Panc1 (cell line): ENCODE results near the gene ASPHD1. TPM values are rescaled to one million over a fixed set of nuclear protein-coding genes. Genes with fewer than 3 reads are reported as not detected.

Experiments
- ATAC-seq: fragments of 200-7000 bp; cut with Tn5 transposase; 2 replicates; pipeline ENCODE4 v1.9.1; 2020; ENCODE audit warnings: mild to moderate bottlenecking, moderate library complexity
- BruUV-seq: library from RNA; stranded (reverse); fragments of 400-500 nt; replicated peaks from 2 replicates; lab custom pipeline; 2021; lab: Mats Ljungman, UMichigan
- CTCF ChIA-PET: fragments of 300-600 bp; sonication (Branson Sonifier 250); formaldehyde crosslinking; loops from one replicate; lab custom pipeline; 2022; ENCODE audit warnings: antibody characterized with exemption; lab: Charles Lee
- POLR2A ChIA-PET: fragments of 300-600 bp; sonication (Branson Sonifier 250); formaldehyde crosslinking; loops from one replicate; lab custom pipeline; 2022; ENCODE audit warnings: antibody characterized with exemption; lab: Charles Lee
- DNase-seq: peaks from one replicate; pipeline ENCODE4 v3.0.0-alpha.2; 2010; ENCODE audit warnings: low read depth, low spot score
- H3K27ac ChIP-seq: 2 replicates; pipeline ENCODE4 v1.5.1; 2011; ENCODE audit warnings: mild to moderate bottlenecking, low read length, inconsistent platforms
- H3K27me3 ChIP-seq: fragments of 200-500 bp; sonication (Bioruptor generic); 2 replicates; pipeline ENCODE4 v1.6.0; 2014; ENCODE audit warnings: low read length, inconsistent platforms; ENCODE audit not compliant: control insufficient read depth, insufficient read depth
- H3K36me3 ChIP-seq: fragments of 200-500 bp; sonication (Bioruptor generic); 2 replicates; pipeline ENCODE4 v1.5.1; 2014; ENCODE audit warnings: inconsistent platforms, mild to moderate bottlenecking, low read length, moderate library complexity; ENCODE audit not compliant: control insufficient read depth, insufficient read depth
- H3K4me1 ChIP-seq: 2 replicates; pipeline ENCODE4 v1.5.1; 2011; ENCODE audit warnings: inconsistent platforms, mild to moderate bottlenecking, low read length, moderate library complexity; ENCODE audit not compliant: control insufficient read depth, insufficient read depth
- H3K4me3 ChIP-seq, 2 experiments: 2 replicates each; pipeline ENCODE4 v1.5.1; 2011 to 2012; ENCODE audit warnings: low read depth in 2 of 2, low read length in 2 of 2, mild to moderate bottlenecking in 2 of 2, inconsistent platforms in 1 of 2, moderate library complexity in 1 of 2
- H3K9me3 ChIP-seq: fragments of 200-500 bp; sonication (Bioruptor generic); 2 replicates; pipeline ENCODE4 v1.5.1; 2014; ENCODE audit warnings: low read depth, mild to moderate bottlenecking, inconsistent platforms, low read length, moderate library complexity; ENCODE audit not compliant: control insufficient read depth, insufficient read depth
- CTCF ChIP-seq: fragments of 450-650 bp; IDR thresholded peaks from 2 replicates; pipeline ENCODE4 v1.5.1; 2017; ENCODE audit warnings: mild to moderate bottlenecking
- POLR2AphosphoS5 ChIP-seq: IDR thresholded peaks from 2 replicates; pipeline ENCODE4 v1.6.1; 2012; ENCODE audit warnings: mild to moderate bottlenecking, low read depth, low read length, moderate library complexity
- SIN3A ChIP-seq: IDR thresholded peaks from 2 replicates; pipeline ENCODE4 v1.6.1; 2012; ENCODE audit warnings: low read depth, mild to moderate bottlenecking, low read length, moderate library complexity, borderline replicate concordance; ENCODE audit not compliant: insufficient read depth
- TCF7L2 ChIP-seq: IDR thresholded peaks from 2 replicates; pipeline ENCODE4 v1.6.1; 2011; ENCODE audit warnings: mild to moderate bottlenecking, low read depth, low read length, inconsistent platforms
- in situ Hi-C: cut with HindIII; loops from 2 replicates; pipeline ENCODE4 v1.10.0; 2016; ENCODE audit warnings: low sequenced_read_pairs, low pct_unique_long_range_greater_than_20kb
- intact Hi-C: fragments of 100-400 bp; cut with micrococcal nuclease; formaldehyde crosslinking; loops from one replicate; pipeline ENCODE4 v1.10.0; 2022; ENCODE audit not compliant: unreplicated experiment
- total RNA-seq: library from RNA; stranded (reverse); gene quantifications from one replicate; pipeline ENCODE4 v1.2.1, GENCODE V29; 2021; ENCODE audit not compliant: unreplicated experiment
- TF ChIP-seq, protein P1 (sequence below), 2 experiments: IDR thresholded peaks; 2 replicates each; pipeline ENCODE4 v1.6.1; 2011 to 2012; ENCODE audit warnings: low read depth in 2 of 2, control low read depth in 1 of 2, low read length in 1 of 2, mild to moderate bottlenecking in 1 of 2, moderate library complexity in 1 of 2; ENCODE audit not compliant: insufficient read depth in 1 of 2

Gene ASPHD1
- total RNA-seq, 1 experiment from 2014 or later = 87.0 TPM

- H3K36me3 ChIP-seq = no peaks in the 10 kb centered on the region
- in situ Hi-C loops = no loop called here
- intact Hi-C loops = no loop called here
- ATAC-seq = no peak
- no peaks in the 10 kb centered on the region for H3K27me3 ChIP-seq
- ChIA-PET POLR2A (no interaction called here), CTCF (no interaction called here)
- no peaks in the 10 kb centered on the region for H3K4me1 ChIP-seq
- no TSS peak for BruUV-seq
- TF ChIP-seq POLR2AphosphoS5 (no peak), CTCF (no peak), SIN3A (no peak), TCF7L2 (no peak)
- TF ChIP-seq, protein P1, sequence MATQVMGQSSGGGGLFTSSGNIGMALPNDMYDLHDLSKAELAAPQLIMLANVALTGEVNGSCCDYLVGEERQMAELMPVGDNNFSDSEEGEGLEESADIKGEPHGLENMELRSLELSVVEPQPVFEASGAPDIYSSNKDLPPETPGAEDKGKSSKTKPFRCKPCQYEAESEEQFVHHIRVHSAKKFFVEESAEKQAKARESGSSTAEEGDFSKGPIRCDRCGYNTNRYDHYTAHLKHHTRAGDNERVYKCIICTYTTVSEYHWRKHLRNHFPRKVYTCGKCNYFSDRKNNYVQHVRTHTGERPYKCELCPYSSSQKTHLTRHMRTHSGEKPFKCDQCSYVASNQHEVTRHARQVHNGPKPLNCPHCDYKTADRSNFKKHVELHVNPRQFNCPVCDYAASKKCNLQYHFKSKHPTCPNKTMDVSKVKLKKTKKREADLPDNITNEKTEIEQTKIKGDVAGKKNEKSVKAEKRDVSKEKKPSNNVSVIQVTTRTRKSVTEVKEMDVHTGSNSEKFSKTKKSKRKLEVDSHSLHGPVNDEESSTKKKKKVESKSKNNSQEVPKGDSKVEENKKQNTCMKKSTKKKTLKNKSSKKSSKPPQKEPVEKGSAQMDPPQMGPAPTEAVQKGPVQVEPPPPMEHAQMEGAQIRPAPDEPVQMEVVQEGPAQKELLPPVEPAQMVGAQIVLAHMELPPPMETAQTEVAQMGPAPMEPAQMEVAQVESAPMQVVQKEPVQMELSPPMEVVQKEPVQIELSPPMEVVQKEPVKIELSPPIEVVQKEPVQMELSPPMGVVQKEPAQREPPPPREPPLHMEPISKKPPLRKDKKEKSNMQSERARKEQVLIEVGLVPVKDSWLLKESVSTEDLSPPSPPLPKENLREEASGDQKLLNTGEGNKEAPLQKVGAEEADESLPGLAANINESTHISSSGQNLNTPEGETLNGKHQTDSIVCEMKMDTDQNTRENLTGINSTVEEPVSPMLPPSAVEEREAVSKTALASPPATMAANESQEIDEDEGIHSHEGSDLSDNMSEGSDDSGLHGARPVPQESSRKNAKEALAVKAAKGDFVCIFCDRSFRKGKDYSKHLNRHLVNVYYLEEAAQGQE (IDR thresholded peaks at IDR 0.05; ENCODE audit: insufficient read depth in 1 of 2, low read depth in 2 of 2, low read length in 1 of 2) = no peak
- no peak overlapping the region for H3K4me3 ChIP-seq
- no peak for DNase-seq
- H3K9me3 ChIP-seq = no peaks in the 10 kb centered on the region
- H3K27ac ChIP-seq = no peak overlapping the region
Observed at GRCh38 chr16:29905668-29906067, 5.4 kb downstream of the ASPHD1 start.

GRCh38 chr16:29906520-29907244 lies 6.4 kb downstream of the ASPHD1 start:
- TF ChIP-seq TCF7L2 (no peak), POLR2AphosphoS5 (0 out of 2 replicates have a peak, but pooled peaks have one; percentile 52)
- BruUV-seq = TSS peak; percentile 42
- peak; percentile 55 for ATAC-seq
- no peak overlapping the region for H3K27ac ChIP-seq
- no peaks in the 10 kb centered on the region for H3K36me3 ChIP-seq
- intact Hi-C loops (no loop called here), in situ Hi-C loops (no loop called here)
- CTCF ChIA-PET = no interaction called here
- H3K9me3 ChIP-seq = no peaks in the 10 kb centered on the region
- POLR2A ChIA-PET = interaction anchor here (0.6 kb wide), 1 partner anchor 19 kb away, joined by 6 read pairs; no protein-coding TSS in a partner anchor
- H3K4me3 ChIP-seq = no peak overlapping the region
- DNase-seq = no peak
- no peaks in the 10 kb centered on the region for H3K4me1 ChIP-seq
- H3K27me3 ChIP-seq = no peaks in the 10 kb centered on the region

GRCh38 chr16:29907973-29908372 lies 7.7 kb downstream of the ASPHD1 start:
- no peak for TF ChIP-seq CTCF
- Histone ChIP-seq H3K27ac (no peak overlapping the region), H3K4me3 (no peak overlapping the region), H3K27me3 (no peaks in the 10 kb centered on the region), H3K36me3 (no peaks in the 10 kb centered on the region), H3K9me3 (no peaks in the 10 kb centered on the region), H3K4me1 (no peaks in the 10 kb centered on the region)
- ChIA-PET POLR2A (interaction anchor here (0.7 to 0.8 kb wide), 2 partner anchors 112 to 179 kb away, joined by 3 to 7 read pairs; no protein-coding TSS in a partner anchor), CTCF (no interaction called here)
- intact Hi-C loops (no loop called here), in situ Hi-C loops (no loop called here)
- DNase-seq (no peak), ATAC-seq (peak; percentile 13; the same call in 1 of the 2 replicates)
- no TSS peak for BruUV-seq
